ENCODE results near the gene UBTF.

UBTF gene

DNA sequence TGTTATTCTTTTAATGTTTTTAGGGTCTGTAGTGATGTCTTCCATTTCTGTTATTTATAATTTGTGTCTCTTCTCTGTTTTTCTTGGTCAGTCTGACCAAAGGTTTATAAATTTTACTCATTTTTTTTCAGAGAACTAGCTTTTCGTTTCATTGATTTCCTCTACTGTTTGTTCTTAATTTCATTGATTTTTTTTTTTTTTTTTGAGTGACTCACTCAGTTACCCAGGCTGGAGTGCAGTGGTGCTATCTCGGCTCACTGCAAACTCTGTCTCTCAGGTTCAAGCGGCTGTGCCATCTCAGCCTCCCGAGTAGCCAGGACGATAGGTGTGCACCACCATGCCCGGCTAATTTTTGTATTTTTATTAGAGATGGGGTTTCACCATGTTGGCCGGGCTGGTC lies 12.6 kb upstream of the UBTF start:
- Histone ChIP-seq H3K9me3 (ENCODE audit: low read depth, low read length) (no peaks in the 10 kb centered on the region), H3K9ac (ENCODE audit: insufficient read length) (no peak overlapping the region), H3K27ac (no peak overlapping the region), H3K4me3 (no peak overlapping the region), H3K36me3 (ENCODE audit: insufficient read depth, low read length) (no peaks in the 10 kb centered on the region)
- DNase-seq (ENCODE audit: low read depth, low spot score), result no peak
- TF ChIP-seq POLR2AphosphoS5 (IDR thresholded peaks at IDR 0.05; ENCODE audit: borderline replicate concordance, low read depth, low read length) (no peak), EZH2 (IDR thresholded peaks at IDR 0.05) (no peak), FOXP2 (optimal IDR thresholded peaks at IDR 0.05; ENCODE audit: control extremely low read depth, extremely low read length, insufficient read depth) (no peak)

DNA sequence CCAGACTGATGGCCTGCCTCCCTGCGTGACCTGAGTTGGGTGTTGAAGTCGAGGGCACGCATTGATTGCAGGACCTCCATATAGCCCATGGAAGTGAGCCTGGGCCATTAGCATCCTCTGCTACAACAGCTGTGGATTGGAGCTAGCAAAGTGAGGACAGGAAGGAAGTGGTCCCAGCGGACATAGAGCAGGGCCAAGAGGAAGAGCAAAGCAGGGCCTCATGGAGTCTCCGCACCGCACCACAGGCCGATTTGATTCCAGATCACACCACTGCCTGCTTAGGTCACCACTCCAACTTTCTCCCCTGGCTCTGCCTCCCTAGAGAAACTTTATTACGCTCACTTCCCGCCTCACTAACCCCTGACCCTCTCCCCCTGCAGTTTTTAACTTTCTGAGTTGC lies 10.7 kb upstream of the UBTF start:
- DNase-seq (ENCODE audit: low read depth, low spot score), result no peak
- Histone ChIP-seq H3K27ac (no peak overlapping the region), H3K9me3 (ENCODE audit: low read depth, low read length) (no peaks in the 10 kb centered on the region), H3K4me3 (no peak overlapping the region), H3K9ac (ENCODE audit: insufficient read length) (no peak overlapping the region), H3K36me3 (ENCODE audit: insufficient read depth, low read length) (no peaks in the 10 kb centered on the region)
- TF ChIP-seq POLR2AphosphoS5 (IDR thresholded peaks at IDR 0.05; ENCODE audit: borderline replicate concordance, low read depth, low read length) (no peak), FOXP2 (optimal IDR thresholded peaks at IDR 0.05; ENCODE audit: control extremely low read depth, extremely low read length, insufficient read depth) (no peak), EZH2 (IDR thresholded peaks at IDR 0.05) (no peak)

DNA sequence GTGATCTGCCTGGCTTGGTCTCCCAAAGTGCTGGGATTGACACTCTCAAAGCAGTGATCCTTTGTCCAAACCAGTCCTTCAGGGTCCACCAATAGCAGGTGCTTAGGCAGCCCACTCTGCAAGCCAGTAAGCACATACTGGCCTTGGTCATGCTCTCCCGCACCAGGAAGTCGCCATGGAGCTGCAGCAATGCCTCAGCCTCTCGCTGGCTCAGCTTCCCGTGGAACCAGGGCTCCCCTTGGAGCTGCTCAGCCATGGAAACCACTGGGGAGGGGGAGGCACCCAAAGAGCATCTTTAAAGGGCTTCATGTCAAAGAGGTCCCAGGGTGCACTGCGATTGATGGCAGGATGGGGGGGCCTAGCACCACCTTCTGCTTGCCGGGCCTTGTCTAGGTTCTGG lies 9.6 kb upstream of the UBTF start:
- no peak for TF ChIP-seq EZH2 (IDR thresholded peaks at IDR 0.05)
- no peak for TF ChIP-seq POLR2AphosphoS5 (IDR thresholded peaks at IDR 0.05; ENCODE audit: borderline replicate concordance, low read depth, low read length)
- TF ChIP-seq FOXP2 (optimal IDR thresholded peaks at IDR 0.05; ENCODE audit: control extremely low read depth, extremely low read length, insufficient read depth), result no peak
- no peak overlapping the region for H3K9ac ChIP-seq (ENCODE audit: insufficient read length)
- no peak for DNase-seq (ENCODE audit: low read depth, low spot score)
- no peak overlapping the region for H3K27ac ChIP-seq
- H3K4me3 ChIP-seq, result no peak overlapping the region
- no peaks in the 10 kb centered on the region for H3K36me3 ChIP-seq (ENCODE audit: insufficient read depth, low read length)
- no peaks in the 10 kb centered on the region for H3K9me3 ChIP-seq (ENCODE audit: low read depth, low read length)

DNA sequence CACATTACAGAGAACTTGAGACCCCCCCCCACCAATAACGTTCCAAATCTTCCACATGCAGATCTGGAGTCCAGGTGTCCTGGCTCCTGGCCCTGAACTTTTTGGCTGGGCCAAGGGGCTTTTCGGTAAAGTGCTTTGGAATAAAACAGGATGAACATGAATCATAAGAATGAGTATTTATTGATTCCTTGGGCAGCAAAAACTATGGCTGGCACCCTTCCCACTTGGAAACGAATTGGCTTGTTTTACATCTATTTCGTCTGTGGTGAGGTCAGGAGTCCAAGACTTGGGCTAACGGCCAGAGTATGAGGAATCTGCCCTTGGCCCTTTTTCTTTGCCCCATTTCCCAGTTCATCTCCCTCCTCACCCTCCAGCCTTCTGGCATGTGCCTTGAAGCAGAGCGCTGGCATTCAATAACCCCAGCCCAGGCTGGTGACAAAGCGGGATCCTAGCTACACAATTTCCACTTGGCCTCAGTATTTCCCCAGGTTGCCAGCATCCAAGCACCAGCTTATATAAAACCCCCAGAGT lies 4.1 kb upstream of the UBTF start:
- no peaks in the 10 kb centered on the region for H3K36me3 ChIP-seq (ENCODE audit: insufficient read depth, low read length)
- no peaks in the 10 kb centered on the region for H3K9me3 ChIP-seq (ENCODE audit: low read depth, low read length)
- DNase-seq (ENCODE audit: low read depth, low spot score), result no peak
- TF ChIP-seq POLR2AphosphoS5 (IDR thresholded peaks at IDR 0.05; ENCODE audit: borderline replicate concordance, low read depth, low read length) (no peak), EZH2 (IDR thresholded peaks at IDR 0.05) (no peak), FOXP2 (optimal IDR thresholded peaks at IDR 0.05; ENCODE audit: control extremely low read depth, extremely low read length, insufficient read depth) (no peak)
- no peak overlapping the region for H3K4me3 ChIP-seq
- H3K27ac ChIP-seq, result no peak overlapping the region
- no peak overlapping the region for H3K9ac ChIP-seq (ENCODE audit: insufficient read length)

DNA sequence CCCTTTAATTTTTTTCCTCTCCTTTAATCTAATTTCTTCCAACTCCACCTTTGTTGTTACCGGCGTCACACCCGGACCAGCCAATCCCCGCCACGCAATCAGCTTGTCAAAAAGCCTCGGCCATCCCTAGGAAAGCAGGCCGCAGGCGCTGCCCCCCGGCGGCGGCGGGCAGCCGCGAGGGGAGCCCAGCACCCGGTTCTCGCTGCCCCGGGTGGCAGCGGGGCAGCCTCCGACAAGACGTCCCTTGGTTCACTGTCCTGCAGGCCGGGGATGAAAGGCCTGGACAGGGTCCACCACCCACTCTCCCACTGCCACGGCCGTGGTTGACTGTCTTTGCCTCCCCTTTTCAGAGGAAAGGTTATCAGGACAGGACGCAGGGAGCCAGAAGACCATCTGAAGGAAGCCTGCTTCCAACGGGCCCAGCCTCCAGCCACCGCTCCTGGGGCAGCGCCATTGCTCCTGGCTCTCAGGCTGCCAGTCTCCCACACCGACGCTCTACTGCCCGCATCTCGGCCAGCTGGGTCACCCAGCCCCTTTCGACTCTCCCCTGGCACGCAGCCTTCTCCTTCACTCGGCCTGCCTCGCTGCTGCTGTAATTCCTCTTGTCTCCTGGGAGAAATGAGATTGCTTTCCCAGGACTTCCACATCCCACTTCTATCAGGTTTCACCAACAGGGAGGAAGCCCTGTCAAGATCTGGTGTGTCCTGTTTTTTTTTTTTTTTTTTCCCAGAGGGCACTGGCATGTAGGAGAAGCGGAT lies 2.8 kb upstream of the UBTF start:
- TF ChIP-seq EZH2 (IDR thresholded peaks at IDR 0.05) (no peak), POLR2AphosphoS5 (IDR thresholded peaks at IDR 0.05; ENCODE audit: borderline replicate concordance, low read depth, low read length) (no peak), FOXP2 (optimal IDR thresholded peaks at IDR 0.05; ENCODE audit: control extremely low read depth, extremely low read length, insufficient read depth) (no peak)
- peaks cover 4% of the 10 kb centered on the region; the same call in 1 of the 2 replicates for H3K36me3 ChIP-seq (ENCODE audit: insufficient read depth, low read length)
- H3K9ac ChIP-seq (ENCODE audit: insufficient read length), result no peak overlapping the region
- no peak for DNase-seq (ENCODE audit: low read depth, low spot score)
- no peaks in the 10 kb centered on the region for H3K9me3 ChIP-seq (ENCODE audit: low read depth, low read length)
- peak overlapping the region; percentile 90; the same call in 1 of the 2 replicates for H3K27ac ChIP-seq
- peak overlapping the region; percentile 98 for H3K4me3 ChIP-seq

DNA sequence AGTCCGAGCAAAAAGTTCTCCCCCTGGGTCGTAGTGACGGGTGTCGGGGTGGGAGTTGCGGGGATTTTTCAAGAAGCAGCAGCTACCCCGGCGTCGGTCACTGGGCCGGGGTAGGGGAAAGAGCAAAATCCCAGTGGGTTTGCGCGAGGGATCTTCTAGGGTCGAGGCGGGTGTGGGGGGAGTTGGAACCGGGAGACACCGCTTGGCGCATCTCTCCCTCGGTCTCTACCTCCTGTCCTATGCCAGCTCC lies 2.3 kb upstream of the UBTF start:
- DNase-seq (ENCODE audit: low read depth, low spot score), result no peak
- peak overlapping the region; percentile 98 for H3K4me3 ChIP-seq
- peak overlapping the region; percentile 90 for H3K27ac ChIP-seq
- TF ChIP-seq FOXP2 (optimal IDR thresholded peaks at IDR 0.05; ENCODE audit: control extremely low read depth, extremely low read length, insufficient read depth) (no peak), POLR2AphosphoS5 (IDR thresholded peaks at IDR 0.05; ENCODE audit: borderline replicate concordance, low read depth, low read length) (peak; percentile 50)
- peaks cover 9% of the 10 kb centered on the region for H3K36me3 ChIP-seq (ENCODE audit: insufficient read depth, low read length)
- no peaks in the 10 kb centered on the region for H3K9me3 ChIP-seq (ENCODE audit: low read depth, low read length)
- H3K9ac ChIP-seq (ENCODE audit: insufficient read length), result peak overlapping the region; percentile 99

DNA sequence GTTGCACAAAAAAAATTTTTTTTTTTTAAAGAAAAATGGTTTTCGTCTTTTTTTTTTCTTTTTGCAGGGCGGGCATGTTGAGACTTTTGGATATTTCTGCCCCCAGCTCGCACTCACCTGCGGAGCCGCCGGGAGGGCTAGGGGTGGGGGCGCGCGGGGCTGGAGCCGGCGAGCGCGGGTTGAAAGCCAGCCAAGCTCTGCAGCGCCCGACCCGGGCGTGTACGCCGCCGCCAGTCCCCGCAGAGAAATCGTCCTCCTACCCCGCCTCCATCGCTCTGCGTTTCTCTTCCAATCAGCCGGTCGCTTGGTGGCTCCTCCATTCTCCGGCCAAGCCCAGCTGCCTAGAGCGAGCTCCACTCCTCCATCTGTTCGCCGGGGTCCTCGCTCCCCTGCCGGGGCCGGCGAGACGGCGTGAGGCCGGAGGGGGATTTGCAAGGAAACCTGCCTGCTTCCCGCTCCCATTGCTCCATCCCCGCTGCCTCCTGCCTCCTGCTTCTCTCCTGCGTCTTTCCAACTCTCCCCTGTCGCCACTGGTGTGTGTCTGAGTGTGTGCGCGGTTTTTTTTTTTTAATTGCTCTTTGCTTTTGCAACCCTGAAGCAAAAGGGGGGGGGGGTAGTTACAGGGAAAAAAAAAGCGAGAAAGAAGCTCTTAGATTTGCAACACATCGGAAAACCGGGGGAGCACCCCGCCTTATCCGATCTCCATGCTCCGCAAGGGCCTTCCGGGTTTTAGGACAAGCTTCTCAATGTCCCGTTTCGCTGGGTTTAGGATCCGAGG lies 1.8 kb upstream of the UBTF start:
- no peak for DNase-seq (ENCODE audit: low read depth, low spot score)
- Histone ChIP-seq H3K9ac (ENCODE audit: insufficient read length) (peak overlapping the region; percentile 99), H3K9me3 (ENCODE audit: low read depth, low read length) (no peaks in the 10 kb centered on the region), H3K27ac (peak overlapping the region; percentile 90), H3K4me3 (peak overlapping the region; percentile 98), H3K36me3 (ENCODE audit: insufficient read depth, low read length) (peaks cover 14% of the 10 kb centered on the region)
- peak; percentile 52; the same call in 1 of the 2 replicates for TF ChIP-seq POLR2AphosphoS5 (IDR thresholded peaks at IDR 0.05; ENCODE audit: borderline replicate concordance, low read depth, low read length)
- TF ChIP-seq FOXP2 (optimal IDR thresholded peaks at IDR 0.05; ENCODE audit: control extremely low read depth, extremely low read length, insufficient read depth), result no peak

DNA sequence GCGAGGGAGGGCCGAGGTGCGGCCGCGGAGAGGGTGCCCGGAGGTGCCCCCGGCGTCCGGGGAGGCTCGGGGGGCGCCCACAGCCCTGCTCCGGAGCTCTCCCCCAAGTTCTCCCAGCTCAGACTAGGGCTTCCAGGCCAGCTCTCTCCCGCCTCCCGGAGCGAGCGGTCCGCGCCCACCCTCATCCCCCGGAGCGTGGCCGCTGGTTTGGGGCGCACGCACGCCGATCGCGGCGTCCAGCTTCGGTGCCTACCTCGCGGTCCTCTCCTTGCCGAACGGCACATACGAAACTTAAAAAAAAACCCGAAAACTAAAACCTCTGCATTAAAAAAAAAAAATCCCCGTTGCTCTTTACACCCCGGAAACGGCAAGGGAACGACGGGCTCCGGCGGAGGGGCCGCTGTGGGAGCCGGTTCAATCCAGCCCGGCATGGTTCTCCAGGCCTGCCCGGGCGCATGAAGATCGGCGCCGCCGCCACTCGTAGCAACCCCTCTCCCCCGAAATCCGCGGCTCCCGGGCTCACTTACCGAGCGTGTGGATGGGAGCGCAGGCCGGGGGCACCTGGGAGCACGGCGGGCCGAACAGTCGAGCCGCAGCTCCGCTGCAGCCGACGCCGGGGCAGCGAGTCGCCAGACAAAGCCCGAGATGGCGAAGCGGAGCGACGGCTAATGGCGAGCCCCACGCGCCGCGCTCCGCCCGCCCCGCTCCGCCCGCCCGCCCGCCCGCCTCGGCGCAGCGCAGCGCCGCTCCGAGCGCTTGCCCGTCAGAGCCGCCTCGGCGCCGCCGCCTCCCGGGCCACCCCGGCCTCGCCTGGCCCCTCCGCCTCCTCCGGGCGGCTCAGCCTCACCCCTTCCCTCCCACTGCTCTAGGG lies 973 bp upstream of the UBTF start:
- H3K36me3 ChIP-seq (ENCODE audit: insufficient read depth, low read length), result peaks cover 22% of the 10 kb centered on the region
- no peaks in the 10 kb centered on the region for H3K9me3 ChIP-seq (ENCODE audit: low read depth, low read length)
- peak overlapping the region; percentile 98 for H3K27ac ChIP-seq
- H3K9ac ChIP-seq (ENCODE audit: insufficient read length), result peak overlapping the region; percentile 99
- no peak for TF ChIP-seq EZH2 (IDR thresholded peaks at IDR 0.05)
- peak; percentile 51; the same call in 1 of the 2 replicates for TF ChIP-seq POLR2AphosphoS5 (IDR thresholded peaks at IDR 0.05; ENCODE audit: borderline replicate concordance, low read depth, low read length)
- DNase-seq (ENCODE audit: low read depth, low spot score), result no peak
- peak overlapping the region; percentile 98 for H3K4me3 ChIP-seq

Measured in SK-N-MC (cell line).